ENCODE measurements around the gene ATCAY.

The ATCAY gene

DNA sequence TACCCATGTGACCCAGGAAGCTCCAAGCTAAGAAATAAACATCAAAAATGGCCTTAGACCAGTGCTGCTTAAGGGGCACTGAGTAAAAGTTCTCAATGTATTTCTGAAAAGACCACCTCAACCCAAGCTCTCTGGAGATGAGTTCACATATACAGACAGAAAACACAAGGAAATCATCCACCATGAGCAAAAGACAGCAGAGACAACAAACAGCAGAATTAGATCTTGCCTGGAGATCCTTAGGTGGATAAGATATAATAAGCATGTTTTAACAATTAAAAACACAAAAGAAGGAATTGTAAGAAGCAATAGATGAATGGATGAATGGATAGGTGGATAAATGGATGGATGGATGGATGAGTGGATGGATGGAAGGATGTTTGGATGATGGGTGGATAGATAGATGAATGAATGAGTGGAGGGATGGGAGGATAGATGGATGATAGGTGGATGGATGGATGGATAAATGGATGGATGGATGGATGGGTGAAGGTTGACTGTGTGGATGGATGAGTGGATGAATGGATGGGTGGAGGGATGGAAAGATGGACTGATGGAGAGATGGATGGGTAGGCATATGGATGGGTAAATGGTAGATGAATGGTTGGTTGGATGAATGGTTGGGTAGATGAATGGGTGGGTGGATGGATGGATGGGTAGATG lies 42.7 kb downstream of the ATCAY start:
- Histone ChIP-seq H3K79me2 (ENCODE audit: insufficient read depth, low read length) (no peaks in the 10 kb centered on the region), H3K9me2 (replicated peaks; ENCODE audit: low read depth, low read length) (no peaks in the 10 kb centered on the region), H3K4me1 (ENCODE audit: insufficient read depth, low read length, poor library complexity, severe bottlenecking) (no peaks in the 10 kb centered on the region), H2AFZ (ENCODE audit: low read length) (no peak overlapping the region), H3K4me3 (ENCODE audit: low read length, poor library complexity, severe bottlenecking) (no peak overlapping the region), H3F3A (ENCODE audit: low read depth) (no peaks in the 10 kb centered on the region), H3K27me3 (ENCODE audit: insufficient read depth, low read length, poor library complexity, severe bottlenecking) (no peaks in the 10 kb centered on the region), H3K9me3 (ENCODE audit: insufficient read depth, low read depth, low read length) (peaks cover 6% of the 10 kb centered on the region; the same call in 1 of the 2 replicates), H4K20me1 (ENCODE audit: insufficient read depth, low read length, poor library complexity, severe bottlenecking) (no peaks in the 10 kb centered on the region), H3K36me3 (ENCODE audit: insufficient read depth, low read length) (no peaks in the 10 kb centered on the region), H3K4me2 (ENCODE audit: low read depth, low read length, poor library complexity, severe bottlenecking) (no peak overlapping the region), H3K9ac (ENCODE audit: low read depth, low read length, poor library complexity, severe bottlenecking) (no peak overlapping the region)
- no peak for TF ChIP-seq EZH2phosphoT487 (IDR thresholded peaks at IDR 0.05; ENCODE audit: borderline replicate concordance)
- TF ChIP-seq CTCF (conservative IDR thresholded peaks at IDR 0.05; ENCODE audit: low read length): no peak

GRCh38 chr19:3923912-3924311 lies 43.4 kb downstream of the ATCAY start:
- no peaks in the 10 kb centered on the region for H3K36me3 ChIP-seq (ENCODE audit: insufficient read depth, low read length)
- H3K4me1 ChIP-seq (ENCODE audit: insufficient read depth, low read length, poor library complexity, severe bottlenecking): no peaks in the 10 kb centered on the region

DNA sequence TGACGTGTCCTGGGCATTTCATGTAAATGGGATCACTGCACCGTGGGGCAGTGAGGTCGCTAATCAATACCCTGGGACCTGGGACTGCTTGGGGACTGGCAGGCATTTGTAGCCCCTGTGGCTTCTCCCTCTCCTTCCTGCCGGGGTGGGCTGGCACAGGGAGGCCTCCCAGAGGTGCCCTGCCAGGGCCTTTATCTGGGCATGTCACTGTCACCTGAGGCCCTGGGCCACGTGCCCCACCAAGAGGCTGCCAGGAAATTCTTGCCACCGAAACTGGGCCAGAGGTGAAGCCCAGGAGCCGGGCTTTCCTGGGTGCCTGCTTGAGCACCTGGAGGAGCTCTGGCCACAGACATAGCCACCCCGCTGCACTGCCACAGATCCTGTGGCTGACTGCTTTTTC lies 50.6 kb downstream of the ATCAY start:
- Histone ChIP-seq H3K4me3 (ENCODE audit: low read length, poor library complexity, severe bottlenecking) (no peak overlapping the region), H3K79me2 (ENCODE audit: insufficient read depth, low read length) (no peaks in the 10 kb centered on the region), H3K9me2 (replicated peaks; ENCODE audit: low read depth, low read length) (no peaks in the 10 kb centered on the region), H3K4me2 (ENCODE audit: low read depth, low read length, poor library complexity, severe bottlenecking) (no peak overlapping the region), H4K20me1 (ENCODE audit: insufficient read depth, low read length, poor library complexity, severe bottlenecking) (no peaks in the 10 kb centered on the region), H3K27me3 (ENCODE audit: insufficient read depth, low read length, poor library complexity, severe bottlenecking) (no peaks in the 10 kb centered on the region), H3K36me3 (ENCODE audit: insufficient read depth, low read length) (no peaks in the 10 kb centered on the region), H3K9ac (ENCODE audit: low read depth, low read length, poor library complexity, severe bottlenecking) (no peak overlapping the region), H3K4me1 (ENCODE audit: insufficient read depth, low read length, poor library complexity, severe bottlenecking) (no peaks in the 10 kb centered on the region), H3K9me3 (ENCODE audit: insufficient read depth, low read depth, low read length) (no peaks in the 10 kb centered on the region), H2AFZ (ENCODE audit: low read length) (no peak overlapping the region), H3F3A (ENCODE audit: low read depth) (no peaks in the 10 kb centered on the region)
- no peak for TF ChIP-seq EZH2phosphoT487 (IDR thresholded peaks at IDR 0.05; ENCODE audit: borderline replicate concordance)
- TF ChIP-seq CTCF (conservative IDR thresholded peaks at IDR 0.05; ENCODE audit: low read length): no peak

More at GRCh38 chr19:3923912-3924311, 43.4 kb downstream of the ATCAY start:
- H3K79me2 ChIP-seq (ENCODE audit: insufficient read depth, low read length): no peaks in the 10 kb centered on the region
- H2AFZ ChIP-seq (ENCODE audit: low read length): no peak overlapping the region
- H3K4me3 ChIP-seq (ENCODE audit: low read length, poor library complexity, severe bottlenecking): no peak overlapping the region
- no peaks in the 10 kb centered on the region for H3F3A ChIP-seq (ENCODE audit: low read depth)
- TF ChIP-seq EZH2phosphoT487 (IDR thresholded peaks at IDR 0.05; ENCODE audit: borderline replicate concordance): no peak
- TF ChIP-seq CTCF (conservative IDR thresholded peaks at IDR 0.05; ENCODE audit: low read length): no peak
- H3K9ac ChIP-seq (ENCODE audit: low read depth, low read length, poor library complexity, severe bottlenecking): no peak overlapping the region
- no peaks in the 10 kb centered on the region for H3K27me3 ChIP-seq (ENCODE audit: insufficient read depth, low read length, poor library complexity, severe bottlenecking)
- no peak overlapping the region for H3K4me2 ChIP-seq (ENCODE audit: low read depth, low read length, poor library complexity, severe bottlenecking)
- no peaks in the 10 kb centered on the region for H4K20me1 ChIP-seq (ENCODE audit: insufficient read depth, low read length, poor library complexity, severe bottlenecking)
- H3K9me3 ChIP-seq (ENCODE audit: insufficient read depth, low read depth, low read length): peaks cover 6% of the 10 kb centered on the region; the same call in 1 of the 2 replicates
- no peaks in the 10 kb centered on the region for H3K9me2 ChIP-seq (replicated peaks; ENCODE audit: low read depth, low read length)
